Measurements from ENCODE around the gene HMGN4.

GRCh38 chr6:26594131-26594498 lies 55.9 kb downstream of the HMGN4 start:
- no peak for TF ChIP-seq CTCF (IDR thresholded peaks at IDR 0.05)
- TF ChIP-seq EP300 (IDR thresholded peaks at IDR 0.05), result no peak

Data from tibial nerve (tissue), 4 donors.